HEK293 (cell line): ENCODE measurements around the gene MPV17L2.

Source experiments
- BCL11A ChIP-seq: fragments of 450-650 bp; formaldehyde crosslinking; IDR thresholded peaks from 2 replicates; pipeline ENCODE4 v1.5.1; 2016; ENCODE audit warnings: low read depth, missing biosample characterization, missing genetic modification characterization
- GFI1B ChIP-seq: fragments of 450-650 bp; formaldehyde crosslinking; IDR thresholded peaks from 2 replicates; pipeline ENCODE4 v1.5.1; 2016; ENCODE audit warnings: missing biosample characterization, missing genetic modification characterization
- HOXA7 ChIP-seq: sonication (generic); formaldehyde crosslinking; IDR thresholded peaks from 2 replicates; pipeline ENCODE4 v1.8.1; 2022; ENCODE audit warnings: missing genetic modification reagents, borderline replicate concordance
- HOXC10 ChIP-seq: sonication (generic); formaldehyde crosslinking; IDR thresholded peaks from 2 replicates; pipeline ENCODE4 v1.8.1; 2023; ENCODE audit warnings: mild to moderate bottlenecking, missing genetic modification reagents
- HOXD13 ChIP-seq: sonication (generic); formaldehyde crosslinking; IDR thresholded peaks from 2 replicates; pipeline ENCODE4 v1.8.0; 2022; ENCODE audit warnings: missing genetic modification reagents, borderline replicate concordance
- KLF8 ChIP-seq: fragments of 450-650 bp; formaldehyde crosslinking; IDR thresholded peaks from 2 replicates; pipeline ENCODE4 v1.5.1; 2016; ENCODE audit warnings: missing biosample characterization, missing genetic modification characterization
- OSR2 ChIP-seq: fragments of 450-650 bp; formaldehyde crosslinking; IDR thresholded peaks from 2 replicates; pipeline ENCODE4 v1.5.1; 2016; ENCODE audit warnings: missing biosample characterization, missing genetic modification characterization
- RBAK ChIP-seq: fragments of 450-650 bp; formaldehyde crosslinking; IDR thresholded peaks from 2 replicates; pipeline ENCODE4 v1.5.1; 2016; ENCODE audit warnings: missing biosample characterization, missing genetic modification characterization
- REPIN1 ChIP-seq: fragments of 450-650 bp; formaldehyde crosslinking; IDR thresholded peaks from 2 replicates; pipeline ENCODE4 v1.5.1; 2017; ENCODE audit warnings: missing biosample characterization, missing genetic modification characterization, low read depth
- SETDB1 ChIP-seq: IDR thresholded peaks from one replicate; pipeline ENCODE4 v1.6.1; 2017; ENCODE audit warnings: mild to moderate bottlenecking, low read length, moderate library complexity, mixed read lengths; ENCODE audit not compliant: insufficient read length
- SP3 ChIP-seq: fragments of 450-650 bp; formaldehyde crosslinking; IDR thresholded peaks from 2 replicates; pipeline ENCODE4 v1.5.1; 2016; ENCODE audit warnings: missing biosample characterization, missing genetic modification characterization
- YY1 ChIP-seq: fragments of 450-650 bp; formaldehyde crosslinking; IDR thresholded peaks from 2 replicates; pipeline ENCODE4 v1.5.1; 2018; ENCODE audit warnings: missing biosample characterization, missing genetic modification characterization
- ZFP3 ChIP-seq: fragments of 450-650 bp; formaldehyde crosslinking; IDR thresholded peaks from 2 replicates; pipeline ENCODE4 v1.5.1; 2016; ENCODE audit warnings: low read depth, missing biosample characterization, missing genetic modification characterization
- ZNF112 ChIP-seq: fragments of 450-650 bp; formaldehyde crosslinking; IDR thresholded peaks from 2 replicates; pipeline ENCODE4 v1.5.0; 2017; ENCODE audit warnings: missing biosample characterization, missing genetic modification characterization
- ZNF341 ChIP-seq: fragments of 450-650 bp; formaldehyde crosslinking; IDR thresholded peaks from 2 replicates; pipeline ENCODE4; 2016; ENCODE audit warnings: low read depth, missing biosample characterization, missing genetic modification characterization
- ZNF394 ChIP-seq: fragments of 450-650 bp; formaldehyde crosslinking; IDR thresholded peaks from 2 replicates; pipeline ENCODE4 v1.5.1; 2016; ENCODE audit warnings: missing biosample characterization, missing genetic modification characterization, mild to moderate bottlenecking, moderate library complexity, borderline replicate concordance
- ZNF423 ChIP-seq: fragments of 450-650 bp; formaldehyde crosslinking; IDR thresholded peaks from 2 replicates; pipeline ENCODE4 v1.5.1; 2016; ENCODE audit warnings: missing biosample characterization, missing genetic modification characterization
- ZNF501 ChIP-seq: fragments of 450-650 bp; formaldehyde crosslinking; IDR thresholded peaks from 2 replicates; pipeline ENCODE4 v1.5.1; 2016; ENCODE audit warnings: missing biosample characterization, missing genetic modification characterization
- ZNF514 ChIP-seq: fragments of 450-650 bp; formaldehyde crosslinking; IDR thresholded peaks from 2 replicates; pipeline ENCODE4 v1.5.1; 2016; ENCODE audit warnings: missing biosample characterization, missing genetic modification characterization
- ZNF621 ChIP-seq: fragments of 450-650 bp; formaldehyde crosslinking; IDR thresholded peaks from 2 replicates; pipeline ENCODE4 v1.5.1; 2017; ENCODE audit warnings: missing biosample characterization, missing genetic modification characterization
- ZNF626 ChIP-seq: fragments of 450-650 bp; sonication (Bioruptor Pico); formaldehyde crosslinking; IDR thresholded peaks from 2 replicates; pipeline ENCODE4 v1.5.1; 2018; ENCODE audit warnings: missing biosample characterization, missing genetic modification characterization, inconsistent platforms
- ZNF792 ChIP-seq: fragments of 450-650 bp; formaldehyde crosslinking; IDR thresholded peaks from 2 replicates; pipeline ENCODE4 v1.5.1; 2016; ENCODE audit warnings: missing biosample characterization, missing genetic modification characterization
- ZXDB ChIP-seq: fragments of 450-650 bp; formaldehyde crosslinking; IDR thresholded peaks from 2 replicates; pipeline ENCODE4 v1.5.1; 2016; ENCODE audit warnings: missing biosample characterization, missing genetic modification characterization
- TF ChIP-seq, protein P1 (sequence below): fragments of 450-650 bp; formaldehyde crosslinking; conservative IDR thresholded peaks from 2 replicates; pipeline ENCODE4 v1.5.1; 2016; ENCODE audit warnings: low read depth, missing biosample characterization, missing genetic modification characterization
- TF ChIP-seq, protein P2 (sequence below): fragments of 450-650 bp; formaldehyde crosslinking; IDR thresholded peaks from 2 replicates; pipeline ENCODE4 v1.5.1; 2016; ENCODE audit warnings: missing biosample characterization, missing genetic modification characterization
- TF ChIP-seq, protein P3 (sequence below): fragments of 450-650 bp; formaldehyde crosslinking; IDR thresholded peaks from 2 replicates; pipeline ENCODE4 v1.5.1; 2016; ENCODE audit warnings: missing biosample characterization, missing genetic modification characterization
- TF ChIP-seq, protein P4 (sequence below): fragments of 450-650 bp; formaldehyde crosslinking; IDR thresholded peaks from 2 replicates; pipeline ENCODE4 v1.5.1; 2016; ENCODE audit warnings: missing biosample characterization, missing genetic modification characterization, borderline replicate concordance
- TF ChIP-seq, protein P5 (sequence below): fragments of 450-650 bp; formaldehyde crosslinking; IDR thresholded peaks from 2 replicates; pipeline ENCODE4 v1.5.1; 2017; ENCODE audit warnings: missing biosample characterization, missing genetic modification characterization
- TF ChIP-seq, protein P6 (sequence below): fragments of 450-650 bp; formaldehyde crosslinking; IDR thresholded peaks from 2 replicates; pipeline ENCODE4 v1.5.1; 2016; ENCODE audit warnings: missing biosample characterization, missing genetic modification characterization

Gene MPV17L2

DNA sequence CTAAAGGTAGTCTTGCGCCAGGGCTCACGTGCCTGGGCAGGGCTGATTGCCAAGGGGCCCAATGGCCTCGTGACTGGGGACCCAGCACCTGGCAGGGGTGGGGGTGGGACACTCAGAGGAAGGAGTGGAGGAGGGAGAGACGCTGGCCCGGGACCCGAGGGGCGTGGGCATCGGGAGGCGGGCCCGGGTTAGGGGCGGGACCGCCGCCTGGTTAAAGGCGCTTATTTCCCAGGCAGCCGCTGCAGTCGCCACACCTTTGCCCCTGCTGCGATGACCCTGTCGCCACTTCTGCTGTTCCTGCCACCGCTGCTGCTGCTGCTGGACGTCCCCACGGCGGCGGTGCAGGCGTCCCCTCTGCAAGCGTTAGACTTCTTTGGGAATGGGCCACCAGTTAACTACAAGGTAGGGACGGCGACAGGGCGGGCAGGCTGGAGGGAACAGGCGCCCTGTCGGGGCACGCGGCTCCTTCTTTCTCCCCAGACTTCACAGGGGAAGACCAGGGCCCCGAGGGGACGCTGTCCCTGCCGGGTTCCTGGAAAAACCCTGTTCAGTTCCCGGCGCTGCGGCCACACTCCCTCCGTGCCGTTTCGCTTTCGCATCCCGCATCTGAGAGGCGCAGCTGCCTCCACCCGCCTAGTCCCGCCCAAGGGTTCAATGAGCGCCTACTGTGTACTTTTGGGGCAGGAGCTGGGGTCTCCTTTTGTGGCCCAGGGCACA is 19.3 kb upstream of the MPV17L2 start, which contains the start of gene IFI30 (continued):
- TF ChIP-seq BCL11A (tag by site-specific recombination) (no peak), ZNF501 (tag by site-specific recombination) (peak; percentile 36; the same call in 1 of the 2 replicates), ZNF792 (tag by site-specific recombination) (no peak), ZFP3 (tag by site-specific recombination) (no peak), ZNF621 (no peak), ZNF394 (tag by site-specific recombination) (no peak), KLF8 (tag by site-specific recombination) (peak; percentile 44), ZNF423 (tag by site-specific recombination) (no peak), OSR2 (tag by site-specific recombination) (peak; percentile 82), ZNF341 (tag by site-specific recombination) (peak; percentile 98), SETDB1 (no peak), REPIN1 (tag by site-specific recombination) (no peak), HOXC10 (CRISPR knock-in tag) (no peak), HOXA7 (CRISPR knock-in tag) (no peak), GFI1B (tag by site-specific recombination) (no peak), YY1 (no peak), ZNF626 (no peak), ZNF112 (tag by site-specific recombination) (no peak), ZXDB (peak; percentile 97), RBAK (no peak), ZNF514 (tag by site-specific recombination) (no peak), HOXD13 (CRISPR knock-in tag) (no peak), SP3 (tag by site-specific recombination) (peak; percentile 94)
- TF ChIP-seq, protein P1, sequence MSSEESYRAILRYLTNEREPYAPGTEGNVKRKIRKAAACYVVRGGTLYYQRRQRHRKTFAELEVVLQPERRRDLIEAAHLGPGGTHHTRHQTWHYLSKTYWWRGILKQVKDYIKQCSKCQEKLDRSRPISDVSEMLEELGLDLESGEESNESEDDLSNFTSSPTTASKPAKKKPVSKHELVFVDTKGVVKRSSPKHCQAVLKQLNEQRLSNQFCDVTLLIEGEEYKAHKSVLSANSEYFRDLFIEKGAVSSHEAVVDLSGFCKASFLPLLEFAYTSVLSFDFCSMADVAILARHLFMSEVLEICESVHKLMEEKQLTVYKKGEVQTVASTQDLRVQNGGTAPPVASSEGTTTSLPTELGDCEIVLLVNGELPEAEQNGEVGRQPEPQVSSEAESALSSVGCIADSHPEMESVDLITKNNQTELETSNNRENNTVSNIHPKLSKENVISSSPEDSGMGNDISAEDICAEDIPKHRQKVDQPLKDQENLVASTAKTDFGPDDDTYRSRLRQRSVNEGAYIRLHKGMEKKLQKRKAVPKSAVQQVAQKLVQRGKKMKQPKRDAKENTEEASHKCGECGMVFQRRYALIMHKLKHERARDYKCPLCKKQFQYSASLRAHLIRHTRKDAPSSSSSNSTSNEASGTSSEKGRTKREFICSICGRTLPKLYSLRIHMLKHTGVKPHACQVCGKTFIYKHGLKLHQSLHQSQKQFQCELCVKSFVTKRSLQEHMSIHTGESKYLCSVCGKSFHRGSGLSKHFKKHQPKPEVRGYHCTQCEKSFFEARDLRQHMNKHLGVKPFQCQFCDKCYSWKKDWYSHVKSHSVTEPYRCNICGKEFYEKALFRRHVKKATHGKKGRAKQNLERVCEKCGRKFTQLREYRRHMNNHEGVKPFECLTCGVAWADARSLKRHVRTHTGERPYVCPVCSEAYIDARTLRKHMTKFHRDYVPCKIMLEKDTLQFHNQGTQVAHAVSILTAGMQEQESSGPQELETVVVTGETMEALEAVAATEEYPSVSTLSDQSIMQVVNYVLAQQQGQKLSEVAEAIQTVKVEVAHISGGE (tag by site-specific recombination), result no peak
- TF ChIP-seq, protein P2, sequence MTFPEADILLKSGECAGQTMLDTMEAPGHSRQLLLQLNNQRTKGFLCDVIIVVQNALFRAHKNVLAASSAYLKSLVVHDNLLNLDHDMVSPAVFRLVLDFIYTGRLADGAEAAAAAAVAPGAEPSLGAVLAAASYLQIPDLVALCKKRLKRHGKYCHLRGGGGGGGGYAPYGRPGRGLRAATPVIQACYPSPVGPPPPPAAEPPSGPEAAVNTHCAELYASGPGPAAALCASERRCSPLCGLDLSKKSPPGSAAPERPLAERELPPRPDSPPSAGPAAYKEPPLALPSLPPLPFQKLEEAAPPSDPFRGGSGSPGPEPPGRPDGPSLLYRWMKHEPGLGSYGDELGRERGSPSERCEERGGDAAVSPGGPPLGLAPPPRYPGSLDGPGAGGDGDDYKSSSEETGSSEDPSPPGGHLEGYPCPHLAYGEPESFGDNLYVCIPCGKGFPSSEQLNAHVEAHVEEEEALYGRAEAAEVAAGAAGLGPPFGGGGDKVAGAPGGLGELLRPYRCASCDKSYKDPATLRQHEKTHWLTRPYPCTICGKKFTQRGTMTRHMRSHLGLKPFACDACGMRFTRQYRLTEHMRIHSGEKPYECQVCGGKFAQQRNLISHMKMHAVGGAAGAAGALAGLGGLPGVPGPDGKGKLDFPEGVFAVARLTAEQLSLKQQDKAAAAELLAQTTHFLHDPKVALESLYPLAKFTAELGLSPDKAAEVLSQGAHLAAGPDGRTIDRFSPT (tag by site-specific recombination), result peak; percentile 73
- TF ChIP-seq, protein P3, sequence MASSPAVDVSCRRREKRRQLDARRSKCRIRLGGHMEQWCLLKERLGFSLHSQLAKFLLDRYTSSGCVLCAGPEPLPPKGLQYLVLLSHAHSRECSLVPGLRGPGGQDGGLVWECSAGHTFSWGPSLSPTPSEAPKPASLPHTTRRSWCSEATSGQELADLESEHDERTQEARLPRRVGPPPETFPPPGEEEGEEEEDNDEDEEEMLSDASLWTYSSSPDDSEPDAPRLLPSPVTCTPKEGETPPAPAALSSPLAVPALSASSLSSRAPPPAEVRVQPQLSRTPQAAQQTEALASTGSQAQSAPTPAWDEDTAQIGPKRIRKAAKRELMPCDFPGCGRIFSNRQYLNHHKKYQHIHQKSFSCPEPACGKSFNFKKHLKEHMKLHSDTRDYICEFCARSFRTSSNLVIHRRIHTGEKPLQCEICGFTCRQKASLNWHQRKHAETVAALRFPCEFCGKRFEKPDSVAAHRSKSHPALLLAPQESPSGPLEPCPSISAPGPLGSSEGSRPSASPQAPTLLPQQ (tag by site-specific recombination), result peak; percentile 89
- TF ChIP-seq, protein P4, sequence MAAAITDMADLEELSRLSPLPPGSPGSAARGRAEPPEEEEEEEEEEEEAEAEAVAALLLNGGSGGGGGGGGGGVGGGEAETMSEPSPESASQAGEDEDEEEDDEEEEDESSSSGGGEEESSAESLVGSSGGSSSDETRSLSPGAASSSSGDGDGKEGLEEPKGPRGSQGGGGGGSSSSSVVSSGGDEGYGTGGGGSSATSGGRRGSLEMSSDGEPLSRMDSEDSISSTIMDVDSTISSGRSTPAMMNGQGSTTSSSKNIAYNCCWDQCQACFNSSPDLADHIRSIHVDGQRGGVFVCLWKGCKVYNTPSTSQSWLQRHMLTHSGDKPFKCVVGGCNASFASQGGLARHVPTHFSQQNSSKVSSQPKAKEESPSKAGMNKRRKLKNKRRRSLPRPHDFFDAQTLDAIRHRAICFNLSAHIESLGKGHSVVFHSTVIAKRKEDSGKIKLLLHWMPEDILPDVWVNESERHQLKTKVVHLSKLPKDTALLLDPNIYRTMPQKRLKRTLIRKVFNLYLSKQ (tag by site-specific recombination), result no peak
- TF ChIP-seq, protein P5, sequence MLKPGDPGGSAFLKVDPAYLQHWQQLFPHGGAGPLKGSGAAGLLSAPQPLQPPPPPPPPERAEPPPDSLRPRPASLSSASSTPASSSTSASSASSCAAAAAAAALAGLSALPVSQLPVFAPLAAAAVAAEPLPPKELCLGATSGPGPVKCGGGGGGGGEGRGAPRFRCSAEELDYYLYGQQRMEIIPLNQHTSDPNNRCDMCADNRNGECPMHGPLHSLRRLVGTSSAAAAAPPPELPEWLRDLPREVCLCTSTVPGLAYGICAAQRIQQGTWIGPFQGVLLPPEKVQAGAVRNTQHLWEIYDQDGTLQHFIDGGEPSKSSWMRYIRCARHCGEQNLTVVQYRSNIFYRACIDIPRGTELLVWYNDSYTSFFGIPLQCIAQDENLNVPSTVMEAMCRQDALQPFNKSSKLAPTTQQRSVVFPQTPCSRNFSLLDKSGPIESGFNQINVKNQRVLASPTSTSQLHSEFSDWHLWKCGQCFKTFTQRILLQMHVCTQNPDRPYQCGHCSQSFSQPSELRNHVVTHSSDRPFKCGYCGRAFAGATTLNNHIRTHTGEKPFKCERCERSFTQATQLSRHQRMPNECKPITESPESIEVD (tag by site-specific recombination), result no peak
- TF ChIP-seq, protein P6, sequence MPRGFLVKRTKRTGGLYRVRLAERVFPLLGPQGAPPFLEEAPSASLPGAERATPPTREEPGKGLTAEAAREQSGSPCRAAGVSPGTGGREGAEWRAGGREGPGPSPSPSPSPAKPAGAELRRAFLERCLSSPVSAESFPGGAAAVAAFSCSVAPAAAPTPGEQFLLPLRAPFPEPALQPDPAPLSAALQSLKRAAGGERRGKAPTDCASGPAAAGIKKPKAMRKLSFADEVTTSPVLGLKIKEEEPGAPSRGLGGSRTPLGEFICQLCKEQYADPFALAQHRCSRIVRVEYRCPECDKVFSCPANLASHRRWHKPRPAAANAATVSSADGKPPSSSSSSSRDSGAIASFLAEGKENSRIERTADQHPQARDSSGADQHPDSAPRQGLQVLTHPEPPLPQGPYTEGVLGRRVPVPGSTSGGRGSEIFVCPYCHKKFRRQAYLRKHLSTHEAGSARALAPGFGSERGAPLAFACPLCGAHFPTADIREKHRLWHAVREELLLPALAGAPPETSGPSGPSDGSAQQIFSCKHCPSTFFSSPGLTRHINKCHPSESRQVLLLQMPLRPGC (tag by site-specific recombination), result no peak
